ENCODE measurements around the gene UBR2.

Gene UBR2

GRCh38 chr6:42563697-42564505 is at the start of gene UBR2:
Gene UBR2 (plus strand): TSS chr6:42564029. CDS start chr6:42564320, 291 bp downstream.
- DNase-seq (ENCODE audit: low read depth, low spot score), result peak; percentile 96

- no peak for DNase-seq (ENCODE audit: low read depth, low spot score)
Measured at GRCh38 chr6:42514745-42515144, 49.1 kb upstream of the UBR2 start.

- no peak for DNase-seq (ENCODE audit: low read depth, low spot score)
Measured at GRCh38 chr6:42519779-42520178, 44.0 kb upstream of the UBR2 start.

GRCh38 chr6:42520786-42521607 is 42.8 kb upstream of the UBR2 start:
- DNase-seq (ENCODE audit: low read depth, low spot score), result no peak

- DNase-seq (ENCODE audit: low read depth, low spot score), result no peak
Measured at GRCh38 chr6:42522036-42522435, 41.8 kb upstream of the UBR2 start.

- no peak for DNase-seq (ENCODE audit: low read depth, low spot score)
Measured at GRCh38 chr6:42522942-42523814, 40.7 kb upstream of the UBR2 start.

GRCh38 chr6:42525206-42525605 is 38.6 kb upstream of the UBR2 start:
- DNase-seq (ENCODE audit: low read depth, low spot score), result no peak

GRCh38 chr6:42526616-42527015 is 37.2 kb upstream of the UBR2 start:
- no peak for DNase-seq (ENCODE audit: low read depth, low spot score)

GRCh38 chr6:42527204-42527603 is 36.6 kb upstream of the UBR2 start:
- DNase-seq (ENCODE audit: low read depth, low spot score), result no peak

GRCh38 chr6:42530296-42530695 is 33.5 kb upstream of the UBR2 start:
- DNase-seq (ENCODE audit: low read depth, low spot score), result no peak

GRCh38 chr6:42530751-42531150 is 33.1 kb upstream of the UBR2 start:
- no peak for DNase-seq (ENCODE audit: low read depth, low spot score)

- peak; percentile 29 for DNase-seq (ENCODE audit: low read depth, low spot score)
Measured at GRCh38 chr6:42532038-42532669, 31.7 kb upstream of the UBR2 start.

- DNase-seq (ENCODE audit: low read depth, low spot score), result no peak
Measured at GRCh38 chr6:42533794-42534193, 30.0 kb upstream of the UBR2 start.

GRCh38 chr6:42537536-42537935 is 26.3 kb upstream of the UBR2 start:
- no peak for DNase-seq (ENCODE audit: low read depth, low spot score)

- DNase-seq (ENCODE audit: low read depth, low spot score), result no peak
Measured at GRCh38 chr6:42539135-42539534, 24.7 kb upstream of the UBR2 start.

- no peak for DNase-seq (ENCODE audit: low read depth, low spot score)
Measured at GRCh38 chr6:42545226-42545773, 18.5 kb upstream of the UBR2 start.

- DNase-seq (ENCODE audit: low read depth, low spot score), result peak; percentile 60
Measured at GRCh38 chr6:42547407-42548329, 16.2 kb upstream of the UBR2 start.

- DNase-seq (ENCODE audit: low read depth, low spot score), result no peak
Measured at GRCh38 chr6:42550277-42550676, 13.6 kb upstream of the UBR2 start.

- DNase-seq (ENCODE audit: low read depth, low spot score), result no peak
Measured at GRCh38 chr6:42551217-42551616, 12.6 kb upstream of the UBR2 start.

- no peak for DNase-seq (ENCODE audit: low read depth, low spot score)
Measured at GRCh38 chr6:42552380-42552779, 11.4 kb upstream of the UBR2 start.

Data from smooth muscle cell of the brain vasculature (primary cell).